Measurements from ENCODE around the gene DYNC1LI2.
"Not testable (repeated sequence)": the region's sequence is repeated elsewhere in the genome, so short reads cannot be mapped to it uniquely, and the experiment has no call there.

The DYNC1LI2 gene

GRCh38 chr16:66751303-66751991 lies at the start of gene DYNC1LI2:
Gene DYNC1LI2 (minus strand): TSS chr16:66751609. CDS start chr16:66751591, 18 bp downstream.
- DNase-seq, result peak; percentile 1 to 77

- no peak for DNase-seq
These were observed 49.4 kb upstream of the DYNC1LI2 start for GRCh38 chr16:66800856-66801255.

GRCh38 chr16:66798161-66798560 lies 46.8 kb upstream of the DYNC1LI2 start:
- no peak for DNase-seq

GRCh38 chr16:66793984-66794383 lies 42.6 kb upstream of the DYNC1LI2 start:
- not testable (repeated sequence) for DNase-seq

GRCh38 chr16:66790130-66790733 lies 38.8 kb upstream of the DYNC1LI2 start:
- no peak for DNase-seq

GRCh38 chr16:66787427-66787826 lies 36.0 kb upstream of the DYNC1LI2 start:
- no peak for DNase-seq

- no peak for DNase-seq
These were observed 35.1 kb upstream of the DYNC1LI2 start for GRCh38 chr16:66786551-66786950.

GRCh38 chr16:66776457-66776856 lies 25.0 kb upstream of the DYNC1LI2 start:
- no peak for DNase-seq

- no peak for DNase-seq
These were observed 23.6 kb upstream of the DYNC1LI2 start for GRCh38 chr16:66774981-66775380.

- no peak for DNase-seq
These were observed 6.7 kb upstream of the DYNC1LI2 start for GRCh38 chr16:66758086-66758485.

- DNase-seq, result no peak
These were observed 3.4 kb upstream of the DYNC1LI2 start for GRCh38 chr16:66754819-66755218.

GRCh38 chr16:66754211-66754610 lies 2.8 kb upstream of the DYNC1LI2 start:
- no peak for DNase-seq

GRCh38 chr16:66752958-66753357 lies 1.5 kb upstream of the DYNC1LI2 start:
- DNase-seq, result no peak

GRCh38 chr16:66752379-66752778 lies 970 bp upstream of the DYNC1LI2 start:
- no peak for DNase-seq

GRCh38 chr16:66751992-66752322 lies 548 bp upstream of the DYNC1LI2 start:
- DNase-seq, result no peak

GRCh38 chr16:66751053-66751302 lies 431 bp downstream of the DYNC1LI2 start:
- DNase-seq, result no peak

- DNase-seq, result peak in 1 of 2 experiments; percentile 10
These were observed 943 bp downstream of the DYNC1LI2 start for GRCh38 chr16:66750279-66751052.

GRCh38 chr16:66746682-66747081 lies 4.7 kb downstream of the DYNC1LI2 start:
- no peak for DNase-seq

GRCh38 chr16:66746048-66746447 lies 5.4 kb downstream of the DYNC1LI2 start:
- no peak for DNase-seq

GRCh38 chr16:66741950-66742808 lies 9.2 kb downstream of the DYNC1LI2 start:
- no peak for DNase-seq

GRCh38 chr16:66741169-66741900 lies 10.1 kb downstream of the DYNC1LI2 start:
- no peak for DNase-seq

GRCh38 chr16:66740533-66740932 lies 10.9 kb downstream of the DYNC1LI2 start:
- no peak for DNase-seq

- DNase-seq, result peak in 1 of 2 experiments; percentile 39
These were observed 11.4 kb downstream of the DYNC1LI2 start for GRCh38 chr16:66740010-66740409.

Measured in NCI-H526 (cell line).